Gastroesophageal sphincter (tissue), 3 donors: ENCODE measurements around the gene TGFBR2.

ENCODE experiments used
- CTCF ChIP-seq, 4 experiments: fragments of 200-600 bp in 2 of 4; fragments of 450-650 bp in 2 of 4; sonication (generic) in 1 of 4; IDR thresholded peaks; one replicate each; pipeline ENCODE4 v1.5.1; 2017 to 2019; ENCODE audit warnings: antibody characterized with exemption in 4 of 4, mild to moderate bottlenecking in 2 of 4, moderate library complexity in 2 of 4
- EP300 ChIP-seq: sonication (generic); formaldehyde crosslinking; IDR thresholded peaks from one replicate; pipeline ENCODE4 v1.6.1; 2017; ENCODE audit warnings: antibody characterized with exemption, mild to moderate bottlenecking
- POLR2A ChIP-seq, 2 donors: fragments of 450-650 bp; IDR thresholded peaks; one replicate each; pipeline ENCODE4 v1.6.1; 2017; ENCODE audit warnings: antibody characterized with exemption in 2 of 2, mild to moderate bottlenecking in 2 of 2, moderate library complexity in 1 of 2
- POLR2AphosphoS5 ChIP-seq: sonication (generic); formaldehyde crosslinking; IDR thresholded peaks from one replicate; pipeline ENCODE4 v1.6.1; 2017; ENCODE audit warnings: antibody characterized with exemption

DNA sequence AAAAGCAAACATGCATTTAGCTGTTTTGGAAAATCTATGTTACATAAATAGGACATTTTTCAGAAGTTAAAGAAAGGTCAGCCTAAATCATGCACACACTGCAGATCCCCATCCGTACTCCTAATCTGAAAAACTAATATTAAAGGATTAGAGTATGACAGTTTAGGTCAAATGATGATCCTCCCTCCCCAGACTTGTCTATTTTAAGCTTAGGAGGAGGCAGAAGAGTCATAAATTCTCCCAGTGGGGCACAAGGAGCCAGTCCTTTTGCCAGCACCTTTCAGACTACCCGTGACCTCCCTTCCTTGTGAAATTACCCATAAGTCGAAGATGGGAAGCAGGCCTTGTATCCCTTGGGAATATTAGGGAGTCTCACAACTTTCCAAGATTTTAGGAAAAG is 78.0 kb downstream of the TGFBR2 start:
- TF ChIP-seq POLR2A (IDR thresholded peaks at IDR 0.05): no peak
- TF ChIP-seq CTCF (IDR thresholded peaks at IDR 0.05): no peak
- no peak for TF ChIP-seq EP300
- no peak for TF ChIP-seq POLR2AphosphoS5
